Endodermal cell (in vitro differentiated cells): ENCODE results near the gene SMAD2. TPM values are rescaled to one million over a fixed set of nuclear protein-coding genes. Genes with fewer than 3 reads are reported as not detected.

Source experiments
- DNase-seq: peaks from one replicate; pipeline ENCODE4 v3.0.0-alpha.2; 2017
- H3K27ac ChIP-seq: 2 replicates; pipeline ENCODE4 v1.5.1; 2013; ENCODE audit warnings: mild to moderate bottlenecking, low read depth, low read length, moderate library complexity
- H3K27me3 ChIP-seq: 2 replicates; pipeline ENCODE4 v1.6.1; 2013; ENCODE audit warnings: mild to moderate bottlenecking, low read length, moderate library complexity; ENCODE audit not compliant: insufficient read depth, control insufficient read depth, poor library complexity, severe bottlenecking
- H3K36me3 ChIP-seq: 2 replicates; pipeline ENCODE4 v1.7.0; 2013; ENCODE audit warnings: mild to moderate bottlenecking, low read length, moderate library complexity; ENCODE audit not compliant: control insufficient read depth, insufficient read depth
- H3K4me1 ChIP-seq: one replicate; pipeline ENCODE4 v1.7.0; 2013; ENCODE audit warnings: low read length; ENCODE audit not compliant: control insufficient read depth, insufficient read depth
- H3K4me3 ChIP-seq: 2 replicates; pipeline ENCODE4 v1.5.1; 2013; ENCODE audit warnings: mild to moderate bottlenecking, low read length, moderate library complexity
- H3K9ac ChIP-seq: 2 replicates; pipeline ENCODE4 v1.6.1; 2013; ENCODE audit warnings: mild to moderate bottlenecking, low read length, moderate library complexity; ENCODE audit not compliant: poor library complexity, severe bottlenecking; ENCODE audit errors: extremely low read depth
- H3K9me3 ChIP-seq: 2 replicates; pipeline ENCODE4 v1.6.1; 2013; ENCODE audit warnings: mild to moderate bottlenecking, low read length, moderate library complexity; ENCODE audit not compliant: control insufficient read depth
- H3K27ac Mint-ChIP-seq: 2 replicates; pipeline ENCODE4 v1.8.0; 2020; ENCODE audit warnings: mixed read lengths
- H3K27me3 Mint-ChIP-seq: 2 replicates; pipeline ENCODE4 v1.8.0; 2021; ENCODE audit warnings: mild to moderate bottlenecking, mixed read lengths; ENCODE audit not compliant: insufficient read depth
- H3K36me3 Mint-ChIP-seq: 2 replicates; pipeline ENCODE4 v1.8.0; 2020; ENCODE audit warnings: low read depth, mixed read lengths
- H3K4me1 Mint-ChIP-seq: 2 replicates; pipeline ENCODE4 v1.8.0; 2020; ENCODE audit warnings: mixed read lengths
- H3K4me3 Mint-ChIP-seq: 2 replicates; pipeline ENCODE4 v1.8.0; 2020; ENCODE audit warnings: mild to moderate bottlenecking, moderate library complexity, mixed read lengths
- H3K9me3 Mint-ChIP-seq: 2 replicates; pipeline ENCODE4 v1.8.0; 2020; ENCODE audit warnings: mild to moderate bottlenecking, mixed read lengths
- CTCF ChIP-seq: fragments of 200-600 bp; sonication (generic); conservative IDR thresholded peaks from 2 replicates; pipeline ENCODE4 v1.5.0; 2021; ENCODE audit warnings: antibody characterized with exemption, mild to moderate bottlenecking
- WGBS, 2 experiments: methylation state at CpG; one replicate each; pipeline versions ENCODE4 v1.1.5 to v1.1.7; 2013; ENCODE audit warnings: missing lambda C conversion rate in 2 of 2, mixed read lengths in 1 of 2; ENCODE audit not compliant: insufficient coverage in 1 of 2, insufficient read length in 1 of 2; 5-methylcytosine and 5-hydroxymethylcytosine counted together
- total RNA-seq, 2 donors: library from RNA; stranded (reverse); fragmentation: NEBNext Ultra II Directional in 1 of 2; extraction: Animal tissue kit (Norgen Biotek cat#: 25700) in 1 of 2; gene quantifications; 2 replicates in 1 of 2; 3 replicates in 1 of 2; pipeline ENCODE4 v1.2.1, GENCODE V29; 2021

Gene SMAD2
- total RNA-seq, 2 donors from 2014 or later, result 156 to 189 TPM

GRCh38 chr18:47817017-47817794, 113.3 kb downstream of the SMAD2 start:
- no peak overlapping the region for H3K4me3 ChIP-seq
- no peak overlapping the region for H3K27ac Mint-ChIP-seq
- H3K4me1 ChIP-seq, result no peaks in the 10 kb centered on the region
- no peak for DNase-seq
- peaks cover 22% of the 10 kb centered on the region for H3K36me3 Mint-ChIP-seq
- H3K4me1 Mint-ChIP-seq, result peaks cover 6% of the 10 kb centered on the region
- no peaks in the 10 kb centered on the region for H3K9me3 Mint-ChIP-seq
- 96 to 97% methylated on average over 9 of the region's 9 CpGs for WGBS, 2 experiments
- H3K27me3 ChIP-seq, result no peaks in the 10 kb centered on the region
- no peak overlapping the region for H3K9ac ChIP-seq
- no peak overlapping the region for H3K4me3 Mint-ChIP-seq
- TF ChIP-seq CTCF, result no peak
- H3K27ac ChIP-seq, result no peak overlapping the region
- H3K9me3 ChIP-seq, result no peaks in the 10 kb centered on the region
- no peaks in the 10 kb centered on the region for H3K27me3 Mint-ChIP-seq
- H3K36me3 ChIP-seq, result peaks cover 25% of the 10 kb centered on the region

GRCh38 chr18:47815486-47816270, 114.8 kb downstream of the SMAD2 start:
- Mint-ChIP-seq H3K9me3 (no peaks in the 10 kb centered on the region), H3K36me3 (peaks cover 19% of the 10 kb centered on the region), H3K4me1 (peaks cover 6% of the 10 kb centered on the region), H3K27me3 (no peaks in the 10 kb centered on the region), H3K4me3 (no peak overlapping the region), H3K27ac (peak overlapping the region; percentile 20)
- no peak for TF ChIP-seq CTCF
- no peaks in the 10 kb centered on the region for H3K9me3 ChIP-seq
- H3K27me3 ChIP-seq, result no peaks in the 10 kb centered on the region
- H3K4me3 ChIP-seq, result no peak overlapping the region
- H3K27ac ChIP-seq, result no peak overlapping the region
- H3K9ac ChIP-seq, result no peak overlapping the region
- DNase-seq, result no peak
- no peaks in the 10 kb centered on the region for H3K4me1 ChIP-seq
- 80 to 85% methylated on average over 3 to 5 of the region's 5 CpGs for WGBS, 2 experiments
- H3K36me3 ChIP-seq, result peaks cover 10% of the 10 kb centered on the region

- no peak overlapping the region for H3K4me3 Mint-ChIP-seq
- 91 to 100% methylated on average over 2 to 3 of the region's 3 CpGs for WGBS, 2 experiments
- H3K9me3 ChIP-seq, result no peaks in the 10 kb centered on the region
- H3K9ac ChIP-seq, result no peak overlapping the region
- H3K4me1 ChIP-seq, result no peaks in the 10 kb centered on the region
- H3K36me3 ChIP-seq, result no peaks in the 10 kb centered on the region
- H3K27me3 ChIP-seq, result no peaks in the 10 kb centered on the region
- no peak for TF ChIP-seq CTCF
- H3K27ac Mint-ChIP-seq, result no peak overlapping the region
- H3K4me1 Mint-ChIP-seq, result no peaks in the 10 kb centered on the region
- H3K27me3 Mint-ChIP-seq, result peaks cover 2% of the 10 kb centered on the region
- H3K27ac ChIP-seq, result no peak overlapping the region
- H3K4me3 ChIP-seq, result no peak overlapping the region
- H3K9me3 Mint-ChIP-seq, result peaks cover 3% of the 10 kb centered on the region
- H3K36me3 Mint-ChIP-seq, result peaks cover 22% of the 10 kb centered on the region
- no peak for DNase-seq
Observed at GRCh38 chr18:47809420-47809819, 121.0 kb downstream of the SMAD2 start.
